HUES6 (cell line): ENCODE data around the gene PTMA.
A peak's percentile ranks its signal among the peaks of the same experiment; 100 is the strongest.

Experiments
- H3K27ac ChIP-seq: 2 replicates; pipeline ENCODE4 v1.7.0; 2013; ENCODE audit warnings: low read depth, mild to moderate bottlenecking, low read length, inconsistent platforms
- H3K27me3 ChIP-seq: 2 replicates; pipeline ENCODE4 v1.6.1; 2013; ENCODE audit warnings: low read length; ENCODE audit not compliant: control insufficient read depth, insufficient read depth
- H3K36me3 ChIP-seq: 2 replicates; pipeline ENCODE4 v1.6.1; 2013; ENCODE audit warnings: low read length; ENCODE audit not compliant: control insufficient read depth, insufficient read depth
- H3K4me1 ChIP-seq: 2 replicates; pipeline ENCODE4 v1.6.1; 2013; ENCODE audit warnings: low read length; ENCODE audit not compliant: control insufficient read depth, insufficient read depth
- H3K4me3 ChIP-seq: 2 replicates; pipeline ENCODE4 v1.5.1; 2013; ENCODE audit warnings: low read depth, low read length
- H3K9ac ChIP-seq: one replicate; pipeline ENCODE4 v1.6.1; 2013; ENCODE audit warnings: mild to moderate bottlenecking, low read length
- H3K9me3 ChIP-seq: 2 replicates; pipeline ENCODE4 v1.6.1; 2013; ENCODE audit warnings: low read depth, low read length; ENCODE audit not compliant: control insufficient read depth, insufficient read depth

Gene PTMA

DNA sequence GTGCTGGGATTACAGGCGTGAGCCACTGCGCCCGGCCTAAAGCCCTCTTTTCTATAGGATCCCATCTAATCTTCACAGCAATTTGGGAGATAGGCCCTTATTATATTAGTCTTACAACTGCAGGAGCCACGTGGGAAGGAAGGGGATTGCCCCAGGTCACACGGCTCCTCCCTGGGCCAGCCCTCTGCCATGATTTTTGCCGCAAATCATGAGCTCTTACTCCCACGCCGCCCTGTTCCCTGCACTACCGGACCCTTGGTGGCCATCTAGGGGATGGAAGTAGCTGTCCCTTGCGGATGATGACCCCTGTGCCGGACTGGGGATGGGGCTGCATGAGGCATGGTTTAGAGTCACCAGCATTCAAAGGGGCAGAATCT is 28.4 kb upstream of the PTMA start:
- H3K4me3 ChIP-seq: peak overlapping the region; percentile 62
- peak overlapping the region; percentile 99 for H3K27ac ChIP-seq
- peak overlapping the region; percentile 98 for H3K9ac ChIP-seq
- no peaks in the 10 kb centered on the region for H3K9me3 ChIP-seq
- no peaks in the 10 kb centered on the region for H3K36me3 ChIP-seq
- peaks cover 32% of the 10 kb centered on the region for H3K4me1 ChIP-seq
- no peaks in the 10 kb centered on the region for H3K27me3 ChIP-seq

DNA sequence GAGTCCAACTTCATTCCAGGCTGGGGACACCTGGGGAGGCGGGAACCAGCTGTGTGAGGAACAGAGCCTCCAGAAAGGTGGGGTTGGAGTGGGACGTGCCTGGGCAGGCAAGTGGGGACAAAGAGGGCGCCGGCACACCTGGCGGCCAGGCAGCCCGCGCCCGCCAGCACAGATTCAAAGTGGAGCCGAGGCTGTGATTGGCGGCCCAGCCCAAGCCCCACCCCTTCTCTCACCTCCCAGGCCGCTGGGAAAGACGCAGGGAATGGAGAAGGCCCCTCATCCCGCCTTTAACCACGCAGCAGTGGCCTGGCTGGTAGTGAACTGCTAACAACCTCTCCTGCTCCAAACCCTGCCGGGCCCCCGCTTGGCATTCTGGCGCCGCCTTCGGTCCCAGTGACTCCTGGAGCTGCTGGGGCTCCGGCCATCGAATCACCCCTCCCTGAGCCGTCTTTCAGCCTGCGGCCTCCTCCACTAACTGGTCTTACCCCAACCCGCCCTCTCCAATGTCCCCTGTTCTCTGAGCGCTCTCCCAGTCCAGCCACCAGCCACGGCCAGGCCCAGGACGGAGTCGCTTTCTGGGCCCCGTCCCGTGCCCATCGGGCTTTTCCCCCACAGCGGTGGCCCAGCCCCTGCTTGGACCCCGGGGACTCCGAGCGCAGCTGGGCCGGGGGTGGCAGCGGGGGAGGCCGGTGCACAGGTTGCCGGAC is 27.9 kb upstream of the PTMA start:
- no peaks in the 10 kb centered on the region for H3K36me3 ChIP-seq
- peak overlapping the region; percentile 99 for H3K27ac ChIP-seq
- peak overlapping the region; percentile 98 for H3K9ac ChIP-seq
- H3K27me3 ChIP-seq: no peaks in the 10 kb centered on the region
- peak overlapping the region; percentile 62 for H3K4me3 ChIP-seq
- peaks cover 31% of the 10 kb centered on the region for H3K4me1 ChIP-seq
- H3K9me3 ChIP-seq: no peaks in the 10 kb centered on the region

DNA sequence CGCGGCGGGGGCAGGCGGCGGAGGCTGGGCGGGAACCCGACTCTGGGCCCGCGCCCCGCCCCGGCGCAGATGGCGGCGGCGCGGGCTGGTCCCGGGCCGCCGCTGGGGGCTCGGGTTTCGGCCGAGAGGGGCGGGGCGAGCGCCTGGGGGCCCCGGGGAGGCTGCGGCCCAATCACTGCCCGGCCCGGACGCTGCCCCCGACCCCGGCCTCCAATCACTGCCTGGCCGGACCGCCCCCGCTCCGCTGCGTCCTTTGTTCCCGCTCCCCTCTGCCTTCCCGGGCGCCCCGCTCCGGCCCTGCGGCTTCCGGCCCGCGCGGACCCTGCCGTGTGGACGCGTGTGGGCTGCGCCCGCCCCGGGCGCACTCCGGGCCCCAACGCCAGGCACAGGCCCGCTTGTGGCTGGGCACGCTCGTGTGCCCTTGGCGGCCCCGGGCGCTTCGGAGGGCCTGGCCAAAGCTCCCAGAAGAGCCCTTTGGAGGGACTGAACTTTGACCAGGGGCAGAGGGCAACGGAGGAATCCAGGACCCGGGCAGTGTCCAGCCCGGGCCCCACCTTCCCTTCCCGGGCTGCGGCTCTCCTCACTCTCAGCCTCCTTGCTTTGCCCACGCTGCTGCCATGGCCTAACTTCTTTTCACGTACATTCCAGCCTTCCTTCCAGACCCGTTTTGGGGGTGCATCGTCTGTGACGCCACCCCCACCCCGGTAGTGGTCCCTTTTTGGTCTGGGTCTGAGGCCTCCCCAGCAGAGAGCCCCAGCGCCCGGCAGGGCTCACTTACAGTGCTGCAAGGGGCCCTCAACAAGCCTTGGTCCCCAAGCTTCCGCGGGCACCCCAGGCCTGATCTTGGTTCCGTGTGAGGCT is 27.1 kb upstream of the PTMA start:
- H3K27me3 ChIP-seq: no peaks in the 10 kb centered on the region
- no peaks in the 10 kb centered on the region for H3K9me3 ChIP-seq
- peak overlapping the region; percentile 99 for H3K9ac ChIP-seq
- H3K27ac ChIP-seq: peak overlapping the region; percentile 100
- H3K36me3 ChIP-seq: no peaks in the 10 kb centered on the region
- H3K4me1 ChIP-seq: peaks cover 37% of the 10 kb centered on the region
- peak overlapping the region; percentile 69 for H3K4me3 ChIP-seq

DNA sequence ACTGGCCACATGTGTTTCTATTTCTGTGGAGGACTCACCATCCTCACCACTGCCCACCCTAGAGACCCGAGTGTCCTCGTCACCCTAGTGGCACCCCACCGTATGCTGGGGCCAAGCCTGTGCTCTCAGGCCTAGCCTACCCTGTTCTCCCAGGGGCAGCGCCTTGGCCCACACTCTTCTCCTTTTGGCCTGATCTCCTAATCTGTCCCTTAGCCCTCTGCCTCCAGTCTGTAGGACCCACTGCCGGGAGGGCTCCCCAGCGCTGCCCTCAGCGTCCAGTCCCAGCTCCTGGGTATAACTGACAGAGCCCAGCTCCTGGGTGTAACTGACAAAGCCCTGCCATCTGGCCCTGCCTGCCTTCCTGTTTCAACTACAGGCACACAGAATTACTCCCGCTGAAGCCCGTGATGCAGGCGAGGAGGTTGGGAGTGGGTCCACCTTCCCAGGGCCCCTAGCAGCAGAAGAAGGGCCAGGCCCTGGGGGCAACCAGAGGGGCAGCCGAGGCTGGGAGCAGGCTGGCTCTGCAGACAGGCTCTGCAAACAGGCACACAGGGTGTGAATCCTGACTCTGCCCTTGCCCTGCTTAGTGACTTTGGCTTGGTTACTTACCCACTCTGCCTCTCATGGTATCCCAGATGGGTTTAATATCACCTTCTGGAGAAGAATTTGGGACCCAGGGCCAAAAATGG is 25.6 kb upstream of the PTMA start:
- Histone ChIP-seq H3K36me3 (no peaks in the 10 kb centered on the region), H3K27ac (peak overlapping the region; percentile 18; the same call in 1 of the 2 replicates), H3K9ac (peak overlapping the region; percentile 53), H3K4me3 (no peak overlapping the region; the same call in 1 of the 2 replicates), H3K27me3 (no peaks in the 10 kb centered on the region), H3K4me1 (peaks cover 51% of the 10 kb centered on the region), H3K9me3 (no peaks in the 10 kb centered on the region)

DNA sequence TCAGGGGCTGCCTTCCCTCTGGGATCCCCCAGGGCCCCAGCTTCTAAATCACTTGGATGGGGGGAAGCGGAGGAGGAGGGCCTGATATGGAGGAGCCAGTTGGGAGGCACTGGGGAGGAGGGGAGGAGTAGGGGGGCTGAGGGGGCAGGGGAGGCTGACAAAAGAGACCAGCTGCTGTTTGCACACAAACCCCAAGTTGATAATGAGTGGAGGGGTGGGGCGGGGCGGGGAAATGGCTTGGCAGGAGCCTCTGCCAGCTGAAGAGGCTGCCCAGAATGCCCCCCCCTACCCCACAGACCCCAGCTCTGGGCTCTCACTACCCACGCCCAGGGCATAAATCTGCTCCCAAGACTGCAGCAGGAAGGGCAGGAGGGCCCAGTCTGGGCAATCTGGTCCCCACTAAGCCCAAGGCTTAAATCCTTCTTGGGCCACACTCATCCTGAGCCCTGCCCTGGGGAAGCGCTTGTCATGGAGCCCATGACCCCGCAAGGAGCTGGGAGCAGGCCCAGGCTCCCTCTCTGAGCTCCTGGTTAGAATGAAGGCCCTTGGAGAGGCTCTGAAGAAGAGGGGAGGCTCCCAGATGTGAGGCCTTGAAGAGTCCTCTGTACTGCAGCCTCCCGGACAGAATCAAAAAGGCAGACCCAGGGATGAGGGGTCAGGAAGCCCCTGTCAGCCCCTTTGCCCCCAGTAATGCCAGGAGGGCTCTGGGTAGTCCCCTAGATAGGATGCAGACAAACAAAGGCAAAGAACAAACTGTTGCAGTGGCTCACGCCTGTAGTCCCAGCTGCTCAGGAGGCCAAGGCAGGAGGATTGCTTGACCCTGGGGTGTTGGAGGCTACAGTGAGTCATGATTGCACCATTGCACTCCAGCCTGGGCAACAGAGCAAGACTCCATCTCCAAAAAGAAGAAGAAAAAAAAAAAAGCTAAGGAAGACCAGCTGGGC is 24.8 kb upstream of the PTMA start:
- H3K9me3 ChIP-seq: no peaks in the 10 kb centered on the region
- no peak overlapping the region for H3K27ac ChIP-seq
- peaks cover 54% of the 10 kb centered on the region for H3K4me1 ChIP-seq
- no peak overlapping the region for H3K4me3 ChIP-seq
- H3K9ac ChIP-seq: no peak overlapping the region
- no peaks in the 10 kb centered on the region for H3K27me3 ChIP-seq
- no peaks in the 10 kb centered on the region for H3K36me3 ChIP-seq

DNA sequence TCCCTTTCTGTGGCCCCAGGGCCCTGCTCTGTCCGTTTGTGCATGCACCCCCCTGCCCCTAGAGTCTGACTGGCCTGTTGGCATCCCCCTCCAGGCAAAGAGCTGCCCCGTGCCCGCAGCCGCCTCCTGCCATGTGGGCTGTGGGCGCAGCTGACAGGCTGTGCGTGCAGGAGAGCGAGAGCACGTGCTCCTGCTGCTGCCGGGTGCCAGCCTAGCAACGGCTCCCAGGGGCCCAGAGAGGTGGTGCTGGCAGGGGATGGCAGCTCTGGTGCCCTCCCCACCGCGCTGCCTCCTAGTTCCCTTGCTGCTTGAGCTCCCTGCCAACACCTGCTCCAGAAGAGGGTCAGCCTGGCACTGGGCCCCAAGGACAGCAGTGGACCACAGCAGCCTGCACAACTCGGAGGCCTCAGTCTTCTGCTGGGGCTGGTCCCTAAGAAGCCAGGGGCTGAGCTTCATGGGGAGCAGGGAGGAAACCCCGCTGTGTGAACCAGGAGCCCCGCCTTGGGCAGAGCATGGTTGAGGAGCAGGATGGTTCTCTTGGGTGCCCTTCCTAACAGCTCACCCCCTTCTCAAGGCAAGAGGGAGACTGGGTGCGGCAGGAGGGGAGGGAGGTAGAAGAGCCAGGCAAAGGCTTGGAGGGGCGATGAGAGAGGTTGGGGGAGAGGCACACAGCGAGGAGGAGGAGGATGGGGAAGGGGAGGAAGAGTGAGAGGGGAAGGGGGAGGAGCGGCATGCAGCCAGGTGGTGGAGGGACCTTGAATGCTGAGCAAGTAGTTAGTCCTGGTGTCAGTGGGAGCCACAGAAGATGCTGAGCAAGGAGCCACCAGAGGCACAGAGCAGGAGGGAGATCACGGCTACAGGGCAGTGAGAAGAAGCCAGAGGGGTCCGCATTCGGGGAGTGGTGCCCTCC is 23.8 kb upstream of the PTMA start:
- Histone ChIP-seq H3K4me3 (no peak overlapping the region), H3K9me3 (no peaks in the 10 kb centered on the region), H3K36me3 (no peaks in the 10 kb centered on the region), H3K27me3 (no peaks in the 10 kb centered on the region), H3K9ac (no peak overlapping the region), H3K27ac (no peak overlapping the region), H3K4me1 (peaks cover 57% of the 10 kb centered on the region)

DNA sequence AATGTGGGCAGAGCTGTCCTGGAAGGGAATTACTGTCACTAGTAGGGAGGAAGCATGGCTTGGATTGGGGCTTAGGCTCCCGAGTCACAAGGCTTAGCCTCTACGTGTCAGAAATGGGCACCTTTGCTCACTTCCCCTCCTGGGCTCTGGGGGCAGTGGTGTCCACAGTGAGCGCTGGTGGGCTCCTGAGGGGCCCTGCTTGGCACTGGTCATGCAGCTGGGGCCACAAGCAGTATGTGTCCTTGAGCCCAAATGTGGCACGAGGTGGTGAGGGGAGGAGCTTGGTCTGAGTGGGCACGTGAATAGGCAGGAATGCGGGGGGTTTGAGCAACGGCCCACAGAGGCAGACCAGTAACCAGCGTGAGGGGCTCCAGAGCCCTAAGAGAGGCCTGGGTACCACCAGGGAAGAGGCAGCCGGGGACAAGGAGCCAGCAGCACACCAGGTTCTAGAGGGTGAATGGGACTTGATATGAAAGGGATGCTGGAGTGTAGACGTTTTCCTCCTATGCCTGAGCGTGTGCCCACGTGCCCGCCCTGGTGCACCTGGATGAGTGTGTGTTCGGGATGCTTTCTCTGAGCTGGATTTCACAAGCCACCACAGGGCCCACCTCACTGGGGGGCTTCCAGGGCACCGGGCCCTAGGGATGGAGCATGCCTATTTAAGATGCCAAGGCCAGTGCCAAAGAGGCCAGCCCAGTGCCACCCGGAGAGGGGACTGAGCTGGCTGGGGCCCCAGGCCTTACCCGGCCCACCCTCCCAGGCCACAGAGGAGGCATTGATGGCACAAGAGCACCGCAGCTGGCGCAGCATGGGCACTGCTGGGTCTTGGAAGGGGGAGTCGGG is 22.8 kb upstream of the PTMA start:
- Histone ChIP-seq H3K4me1 (peaks cover 50% of the 10 kb centered on the region), H3K4me3 (peak overlapping the region; percentile 34; the same call in 1 of the 2 replicates), H3K9ac (peak overlapping the region; percentile 14), H3K27ac (no peak overlapping the region), H3K9me3 (no peaks in the 10 kb centered on the region), H3K36me3 (no peaks in the 10 kb centered on the region), H3K27me3 (no peaks in the 10 kb centered on the region)

DNA sequence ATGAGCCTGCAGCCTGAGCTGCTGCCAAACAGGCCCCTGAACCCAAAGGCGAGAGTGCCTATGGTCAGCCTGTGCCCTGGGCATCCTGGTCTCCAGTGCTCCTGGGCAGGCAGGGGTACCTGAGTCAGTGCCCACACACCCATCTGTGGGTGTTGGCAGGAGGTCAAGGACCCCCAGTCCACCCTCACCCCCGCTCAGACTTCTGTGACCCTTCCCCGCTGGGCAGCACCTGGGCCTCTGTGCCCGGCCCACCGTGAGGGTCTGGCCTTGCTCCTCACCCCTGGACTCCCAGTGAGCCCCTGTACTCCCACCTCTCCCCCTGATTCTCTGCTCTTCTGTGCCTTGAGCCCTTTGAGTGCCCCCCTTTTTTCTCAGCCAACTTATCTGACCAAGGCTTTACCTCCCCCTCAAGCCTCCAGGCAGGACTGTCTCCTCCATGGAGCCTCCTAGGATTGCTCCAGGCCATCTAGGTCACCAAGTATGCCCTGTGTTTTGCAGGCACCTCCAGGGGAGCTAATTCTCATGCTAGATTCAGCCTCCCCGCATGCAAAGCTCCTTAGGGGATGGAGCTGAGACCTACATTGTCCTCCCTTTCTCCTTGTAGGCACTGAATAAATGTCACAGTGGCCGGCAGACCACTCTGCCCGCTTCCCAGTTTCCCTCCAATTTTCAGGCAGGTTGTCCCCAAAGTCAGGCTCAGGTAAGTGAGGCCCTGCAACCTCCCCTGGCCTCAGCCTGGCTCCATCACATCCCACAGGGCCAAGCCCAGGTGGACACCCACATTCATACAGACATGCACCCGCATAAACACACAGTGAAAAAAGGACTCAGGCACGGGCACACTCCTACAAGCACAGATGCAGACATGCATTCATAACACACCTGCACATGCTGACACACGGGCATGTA is 21.9 kb upstream of the PTMA start:
- peak overlapping the region; percentile 47; the same call in 1 of the 2 replicates for H3K4me3 ChIP-seq
- peaks cover 52% of the 10 kb centered on the region for H3K4me1 ChIP-seq
- H3K36me3 ChIP-seq: no peaks in the 10 kb centered on the region
- no peaks in the 10 kb centered on the region for H3K27me3 ChIP-seq
- H3K9me3 ChIP-seq: no peaks in the 10 kb centered on the region
- no peak overlapping the region for H3K9ac ChIP-seq
- no peak overlapping the region for H3K27ac ChIP-seq
